GM23338 (cell line): ENCODE measurements around the gene ZNFX1. TPM values are rescaled to one million over a fixed set of nuclear protein-coding genes. Genes with fewer than 3 reads are reported as not detected.

ENCODE experiments used
- ATAC-seq: fragments of 200-7000 bp; cut with Tn5 transposase; 3 replicates; pipeline ENCODE4 v1.9.1; 2020
- DNase-seq: peaks from one replicate; pipeline ENCODE4 v3.0.0-alpha.2; 2015; ENCODE audit warnings: low spot score
- H2AFZ ChIP-seq: fragments of 200-600 bp; sonication (generic); 2 replicates; pipeline ENCODE4 v1.8.0; 2016; ENCODE audit warnings: antibody characterized with exemption, mild to moderate bottlenecking, moderate library complexity
- H3F3A ChIP-seq: fragments of 200-600 bp; sonication (generic); replicated peaks from 2 replicates; pipeline ENCODE4 v1.8.0; 2017; ENCODE audit warnings: antibody characterized with exemption, mixed run types, low read depth
- H3K27ac ChIP-seq: fragments of 200-600 bp; sonication (generic); 2 replicates; pipeline ENCODE4 v1.6.1; 2016; ENCODE audit warnings: low read depth
- H3K27me3 ChIP-seq: fragments of 200-600 bp; sonication (generic); 2 replicates; pipeline ENCODE4 v1.8.0; 2016; ENCODE audit warnings: mild to moderate bottlenecking, mixed run types, moderate library complexity; ENCODE audit not compliant: insufficient read depth
- H3K36me3 ChIP-seq: fragments of 200-600 bp; sonication (generic); 2 replicates; pipeline ENCODE4 v1.8.0; 2016; ENCODE audit warnings: mild to moderate bottlenecking; ENCODE audit not compliant: insufficient read depth
- H3K4me1 ChIP-seq: fragments of 200-600 bp; sonication (generic); 2 replicates; pipeline ENCODE4 v1.8.0; 2016; ENCODE audit warnings: mild to moderate bottlenecking, moderate library complexity; ENCODE audit not compliant: insufficient read depth
- H3K4me2 ChIP-seq: fragments of 200-600 bp; sonication (generic); 2 replicates; pipeline ENCODE4 v1.7.1; 2017; ENCODE audit warnings: mixed run types
- H3K4me3 ChIP-seq: fragments of 200-600 bp; sonication (generic); 2 replicates; pipeline ENCODE4 v1.6.1; 2016; ENCODE audit warnings: mixed run types
- H3K79me2 ChIP-seq: fragments of 200-600 bp; sonication (generic); replicated peaks from 2 replicates; pipeline ENCODE4 v1.8.0; 2017; ENCODE audit warnings: mild to moderate bottlenecking; ENCODE audit not compliant: insufficient read depth
- H3K9me2 ChIP-seq: fragments of 200-600 bp; sonication (generic); 2 replicates; pipeline ENCODE4 v1.8.0; 2017; ENCODE audit not compliant: insufficient read depth
- H4K20me1 ChIP-seq: fragments of 200-600 bp; sonication (generic); replicated peaks from 2 replicates; pipeline ENCODE4 v1.8.0; 2017; ENCODE audit warnings: mild to moderate bottlenecking; ENCODE audit not compliant: insufficient read depth
- H3K27ac Mint-ChIP-seq: 2 replicates; pipeline ENCODE4 v1.8.0; 2020; ENCODE audit warnings: inconsistent platforms, mild to moderate bottlenecking, moderate library complexity, mixed read lengths
- H3K27me3 Mint-ChIP-seq: 3 replicates; pipeline ENCODE4 v1.8.0; 2022; ENCODE audit warnings: low read depth, mild to moderate bottlenecking, moderate library complexity, mixed read lengths, inconsistent platforms; ENCODE audit not compliant: insufficient read depth, poor library complexity
- H3K36me3 Mint-ChIP-seq: 3 replicates; pipeline ENCODE4 v1.8.0; 2021; ENCODE audit warnings: low read depth, mild to moderate bottlenecking, inconsistent platforms, moderate library complexity, mixed read lengths
- H3K4me1 Mint-ChIP-seq: 3 replicates; pipeline ENCODE4 v1.8.0; 2020; ENCODE audit warnings: mild to moderate bottlenecking, inconsistent platforms, mixed read lengths
- H3K4me3 Mint-ChIP-seq: 3 replicates; pipeline ENCODE4 v1.8.0; 2021; ENCODE audit warnings: moderate library complexity, mild to moderate bottlenecking, inconsistent platforms, mixed read lengths
- H3K9me3 Mint-ChIP-seq: 3 replicates; pipeline ENCODE4 v1.8.0; 2020; ENCODE audit warnings: moderate library complexity, mild to moderate bottlenecking, inconsistent platforms, mixed read lengths
- EZH2 ChIP-seq: fragments of 200-600 bp; sonication (generic); IDR thresholded peaks from one replicate; pipeline ENCODE4 v1.8.0; 2017; ENCODE audit warnings: antibody characterized with exemption, mild to moderate bottlenecking, low read depth; ENCODE audit not compliant: unreplicated experiment
- EZH2phosphoT487 ChIP-seq: fragments of 200-600 bp; sonication (generic); IDR thresholded peaks from one replicate; pipeline ENCODE4 v1.8.1; 2018; ENCODE audit warnings: antibody characterized with exemption; ENCODE audit not compliant: unreplicated experiment
- NANOG ChIP-seq: IDR thresholded peaks from 2 replicates; pipeline ENCODE4 v1.6.1; 2016; ENCODE audit warnings: antibody characterized with exemption, borderline replicate concordance
- POLR2AphosphoS5 ChIP-seq: IDR thresholded peaks from 2 replicates; pipeline ENCODE4 v1.6.1; 2016; ENCODE audit warnings: antibody characterized with exemption, low read depth
- STAT1 ChIP-seq: IDR thresholded peaks from one replicate; pipeline ENCODE4 v1.6.1; 2016; ENCODE audit warnings: antibody characterized with exemption; ENCODE audit not compliant: unreplicated experiment
- polyA plus RNA-seq: library from polyadenylated mRNA; unstranded; fragments of >200 nt; fragmentation: Nextera tagmentation; extraction: Ambion mirVana; gene quantifications from 2 replicates; pipeline ENCODE4 v1.2.1, GENCODE V29; 2016
- total RNA-seq: library from RNA; depleted of rRNA; stranded (reverse); fragments of >200 nt; shearing (Covaris generic); gene quantifications from 2 replicates; pipeline ENCODE4 v1.2.3, GENCODE V29; 2014
- TF ChIP-seq, protein P1 (sequence below): IDR thresholded peaks from 2 replicates; pipeline ENCODE4 v1.6.1; 2016; ENCODE audit warnings: antibody characterized with exemption
- TF ChIP-seq, protein P2 (sequence below), 2 experiments: fragments of 200-600 bp in 1 of 2; sonication (generic) in 1 of 2; conservative IDR thresholded peaks; 2 replicates each; pipeline versions ENCODE4 v1.5.1 to v1.6.1; 2016 to 2017; ENCODE audit warnings: antibody characterized with exemption in 2 of 2, low read depth in 2 of 2, mild to moderate bottlenecking in 2 of 2, moderate library complexity in 1 of 2
- TF ChIP-seq, protein P3 (sequence below): fragments of 250-450 bp; sonication (Bioruptor Pico); IDR thresholded peaks from 2 replicates; pipeline ENCODE4 v1.5.0; 2020; ENCODE audit warnings: mild to moderate bottlenecking, moderate library complexity

Gene ZNFX1
- total and polyA plus RNA-seq, 2 experiments from 2014 or later, result 6.1 to 12.1 TPM

DNA sequence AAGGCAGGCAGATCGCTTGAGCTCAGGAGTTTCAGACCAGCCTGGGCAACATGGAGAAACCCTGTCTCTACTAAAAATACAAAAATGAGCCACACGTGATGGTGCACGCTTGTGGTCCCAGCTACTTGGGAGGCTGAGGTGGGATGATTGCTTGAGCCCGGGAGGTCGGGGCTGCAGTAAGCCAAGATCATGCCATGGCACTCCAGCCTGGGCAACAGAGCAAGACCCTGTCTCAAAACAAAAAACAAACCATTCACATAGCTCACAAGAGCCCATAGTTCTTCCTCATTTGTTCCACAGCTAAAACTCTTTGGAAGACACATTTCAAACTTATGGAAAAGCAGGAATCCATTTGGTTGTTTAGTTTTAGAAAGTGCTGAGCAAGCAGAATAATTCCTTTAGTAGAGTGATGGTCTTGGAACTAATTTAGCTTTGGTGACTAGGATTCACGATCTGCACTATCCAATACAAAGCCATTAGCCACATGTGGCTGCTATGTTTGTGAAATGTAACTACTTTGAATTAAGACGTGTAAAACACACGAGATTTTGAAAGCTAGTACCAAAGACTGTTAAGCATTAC, 4.1 kb downstream of the ZNFX1 start (continued):
- TF ChIP-seq POLR2AphosphoS5 (no peak), EZH2phosphoT487 (no peak), NANOG (no peak), EZH2 (no peak)
- TF ChIP-seq, protein P1, sequence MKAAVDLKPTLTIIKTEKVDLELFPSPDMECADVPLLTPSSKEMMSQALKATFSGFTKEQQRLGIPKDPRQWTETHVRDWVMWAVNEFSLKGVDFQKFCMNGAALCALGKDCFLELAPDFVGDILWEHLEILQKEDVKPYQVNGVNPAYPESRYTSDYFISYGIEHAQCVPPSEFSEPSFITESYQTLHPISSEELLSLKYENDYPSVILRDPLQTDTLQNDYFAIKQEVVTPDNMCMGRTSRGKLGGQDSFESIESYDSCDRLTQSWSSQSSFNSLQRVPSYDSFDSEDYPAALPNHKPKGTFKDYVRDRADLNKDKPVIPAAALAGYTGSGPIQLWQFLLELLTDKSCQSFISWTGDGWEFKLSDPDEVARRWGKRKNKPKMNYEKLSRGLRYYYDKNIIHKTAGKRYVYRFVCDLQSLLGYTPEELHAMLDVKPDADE, result no peak
- TF ChIP-seq, protein P2, sequence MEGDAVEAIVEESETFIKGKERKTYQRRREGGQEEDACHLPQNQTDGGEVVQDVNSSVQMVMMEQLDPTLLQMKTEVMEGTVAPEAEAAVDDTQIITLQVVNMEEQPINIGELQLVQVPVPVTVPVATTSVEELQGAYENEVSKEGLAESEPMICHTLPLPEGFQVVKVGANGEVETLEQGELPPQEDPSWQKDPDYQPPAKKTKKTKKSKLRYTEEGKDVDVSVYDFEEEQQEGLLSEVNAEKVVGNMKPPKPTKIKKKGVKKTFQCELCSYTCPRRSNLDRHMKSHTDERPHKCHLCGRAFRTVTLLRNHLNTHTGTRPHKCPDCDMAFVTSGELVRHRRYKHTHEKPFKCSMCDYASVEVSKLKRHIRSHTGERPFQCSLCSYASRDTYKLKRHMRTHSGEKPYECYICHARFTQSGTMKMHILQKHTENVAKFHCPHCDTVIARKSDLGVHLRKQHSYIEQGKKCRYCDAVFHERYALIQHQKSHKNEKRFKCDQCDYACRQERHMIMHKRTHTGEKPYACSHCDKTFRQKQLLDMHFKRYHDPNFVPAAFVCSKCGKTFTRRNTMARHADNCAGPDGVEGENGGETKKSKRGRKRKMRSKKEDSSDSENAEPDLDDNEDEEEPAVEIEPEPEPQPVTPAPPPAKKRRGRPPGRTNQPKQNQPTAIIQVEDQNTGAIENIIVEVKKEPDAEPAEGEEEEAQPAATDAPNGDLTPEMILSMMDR (conservative IDR thresholded peaks at IDR 0.05; ENCODE audit: low read depth in 2 of 2), result no peak

DNA sequence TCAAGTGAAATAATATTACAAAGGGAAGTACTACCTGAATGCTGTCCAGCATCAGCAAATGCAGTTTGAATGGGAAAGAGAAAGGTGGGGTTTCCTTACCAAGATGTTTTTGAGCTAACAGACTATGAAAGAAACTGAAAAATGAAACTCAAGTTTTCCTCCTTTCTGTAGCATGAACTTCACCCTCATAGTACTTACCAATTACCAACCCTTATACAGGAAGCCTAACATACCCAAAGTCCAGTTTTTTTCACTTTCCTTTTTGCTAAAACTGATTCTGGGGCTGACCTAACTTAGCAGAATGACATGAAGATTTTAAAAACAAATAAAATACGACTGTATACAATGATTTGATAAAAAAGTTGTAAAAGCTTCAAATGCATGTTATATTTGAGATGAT, 5.2 kb downstream of the ZNFX1 start:
- H3F3A ChIP-seq, result peaks cover 6% of the 10 kb centered on the region; the same call in 1 of the 2 replicates
- Mint-ChIP-seq H3K36me3 (peaks cover 72% of the 10 kb centered on the region), H3K9me3 (peaks cover 8% of the 10 kb centered on the region; the same call in 2 of the 3 replicates), H3K4me1 (peaks cover 10% of the 10 kb centered on the region), H3K27ac (no peak overlapping the region), H3K27me3 (peaks cover 4% of the 10 kb centered on the region), H3K4me3 (no peak overlapping the region)
- peaks cover 24% of the 10 kb centered on the region for H4K20me1 ChIP-seq
- H3K36me3 ChIP-seq, result peaks cover 52% of the 10 kb centered on the region
- ATAC-seq (no peak), DNase-seq (no peak)
- H3K9me2 ChIP-seq, result 0 out of 2 replicates have a peak, but pooled peaks cover 4% of the 10 kb centered on the region
- H3K4me3 ChIP-seq, result no peak overlapping the region
- H3K4me2 ChIP-seq, result no peak overlapping the region
- no peaks in the 10 kb centered on the region for H3K27me3 ChIP-seq
- peaks cover 72% of the 10 kb centered on the region for H3K79me2 ChIP-seq
- H3K27ac ChIP-seq, result no peak overlapping the region
- no peak overlapping the region for H2AFZ ChIP-seq
- peaks cover 5% of the 10 kb centered on the region; the same call in 1 of the 2 replicates for H3K4me1 ChIP-seq
- no peak for TF ChIP-seq STAT1
- TF ChIP-seq, protein P3, sequence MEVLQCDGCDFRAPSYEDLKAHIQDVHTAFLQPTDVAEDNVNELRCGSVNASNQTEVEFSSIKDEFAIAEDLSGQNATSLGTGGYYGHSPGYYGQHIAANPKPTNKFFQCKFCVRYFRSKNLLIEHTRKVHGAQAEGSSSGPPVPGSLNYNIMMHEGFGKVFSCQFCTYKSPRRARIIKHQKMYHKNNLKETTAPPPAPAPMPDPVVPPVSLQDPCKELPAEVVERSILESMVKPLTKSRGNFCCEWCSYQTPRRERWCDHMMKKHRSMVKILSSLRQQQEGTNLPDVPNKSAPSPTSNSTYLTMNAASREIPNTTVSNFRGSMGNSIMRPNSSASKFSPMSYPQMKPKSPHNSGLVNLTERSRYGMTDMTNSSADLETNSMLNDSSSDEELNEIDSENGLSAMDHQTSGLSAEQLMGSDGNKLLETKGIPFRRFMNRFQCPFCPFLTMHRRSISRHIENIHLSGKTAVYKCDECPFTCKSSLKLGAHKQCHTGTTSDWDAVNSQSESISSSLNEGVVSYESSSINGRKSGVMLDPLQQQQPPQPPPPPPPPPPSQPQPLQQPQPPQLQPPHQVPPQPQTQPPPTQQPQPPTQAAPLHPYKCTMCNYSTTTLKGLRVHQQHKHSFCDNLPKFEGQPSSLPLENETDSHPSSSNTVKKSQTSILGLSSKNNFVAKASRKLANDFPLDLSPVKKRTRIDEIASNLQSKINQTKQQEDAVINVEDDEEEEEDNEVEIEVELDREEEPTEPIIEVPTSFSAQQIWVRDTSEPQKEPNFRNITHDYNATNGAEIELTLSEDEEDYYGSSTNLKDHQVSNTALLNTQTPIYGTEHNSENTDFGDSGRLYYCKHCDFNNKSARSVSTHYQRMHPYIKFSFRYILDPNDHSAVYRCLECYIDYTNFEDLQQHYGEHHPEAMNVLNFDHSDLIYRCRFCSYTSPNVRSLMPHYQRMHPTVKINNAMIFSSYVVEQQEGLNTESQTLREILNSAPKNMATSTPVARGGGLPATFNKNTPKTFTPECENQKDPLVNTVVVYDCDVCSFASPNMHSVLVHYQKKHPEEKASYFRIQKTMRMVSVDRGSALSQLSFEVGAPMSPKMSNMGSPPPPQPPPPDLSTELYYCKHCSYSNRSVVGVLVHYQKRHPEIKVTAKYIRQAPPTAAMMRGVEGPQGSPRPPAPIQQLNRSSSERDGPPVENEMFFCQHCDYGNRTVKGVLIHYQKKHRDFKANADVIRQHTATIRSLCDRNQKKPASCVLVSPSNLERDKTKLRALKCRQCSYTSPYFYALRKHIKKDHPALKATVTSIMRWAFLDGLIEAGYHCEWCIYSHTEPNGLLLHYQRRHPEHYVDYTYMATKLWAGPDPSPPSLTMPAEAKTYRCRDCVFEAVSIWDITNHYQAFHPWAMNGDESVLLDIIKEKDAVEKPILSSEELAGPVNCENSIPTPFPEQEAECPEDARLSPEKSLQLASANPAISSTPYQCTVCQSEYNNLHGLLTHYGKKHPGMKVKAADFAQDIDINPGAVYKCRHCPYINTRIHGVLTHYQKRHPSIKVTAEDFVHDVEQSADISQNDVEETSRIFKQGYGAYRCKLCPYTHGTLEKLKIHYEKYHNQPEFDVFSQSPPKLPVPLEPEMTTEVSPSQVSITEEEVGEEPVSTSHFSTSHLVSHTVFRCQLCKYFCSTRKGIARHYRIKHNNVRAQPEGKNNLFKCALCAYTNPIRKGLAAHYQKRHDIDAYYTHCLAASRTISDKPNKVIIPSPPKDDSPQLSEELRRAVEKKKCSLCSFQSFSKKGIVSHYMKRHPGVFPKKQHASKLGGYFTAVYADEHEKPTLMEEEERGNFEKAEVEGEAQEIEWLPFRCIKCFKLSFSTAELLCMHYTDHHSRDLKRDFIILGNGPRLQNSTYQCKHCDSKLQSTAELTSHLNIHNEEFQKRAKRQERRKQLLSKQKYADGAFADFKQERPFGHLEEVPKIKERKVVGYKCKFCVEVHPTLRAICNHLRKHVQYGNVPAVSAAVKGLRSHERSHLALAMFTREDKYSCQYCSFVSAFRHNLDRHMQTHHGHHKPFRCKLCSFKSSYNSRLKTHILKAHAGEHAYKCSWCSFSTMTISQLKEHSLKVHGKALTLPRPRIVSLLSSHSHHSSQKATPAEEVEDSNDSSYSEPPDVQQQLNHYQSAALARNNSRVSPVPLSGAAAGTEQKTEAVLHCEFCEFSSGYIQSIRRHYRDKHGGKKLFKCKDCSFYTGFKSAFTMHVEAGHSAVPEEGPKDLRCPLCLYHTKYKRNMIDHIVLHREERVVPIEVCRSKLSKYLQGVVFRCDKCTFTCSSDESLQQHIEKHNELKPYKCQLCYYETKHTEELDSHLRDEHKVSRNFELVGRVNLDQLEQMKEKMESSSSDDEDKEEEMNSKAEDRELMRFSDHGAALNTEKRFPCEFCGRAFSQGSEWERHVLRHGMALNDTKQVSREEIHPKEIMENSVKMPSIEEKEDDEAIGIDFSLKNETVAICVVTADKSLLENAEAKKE (CRISPR knock-in tag), result no peak
- TF ChIP-seq, protein P1, result no peak
- TF ChIP-seq, protein P2 (conservative IDR thresholded peaks at IDR 0.05; ENCODE audit: low read depth in 2 of 2), result no peak
- no peak for TF ChIP-seq EZH2phosphoT487
